Endodermal cell (in vitro differentiated cells): ENCODE results near the gene RARRES1. TPM values are rescaled to one million over a fixed set of nuclear protein-coding genes. Genes with fewer than 3 reads are reported as not detected.

Source experiments
- DNase-seq: peaks from one replicate; pipeline ENCODE4 v3.0.0-alpha.2; 2017
- H3K27ac ChIP-seq: 2 replicates; pipeline ENCODE4 v1.5.1; 2013; ENCODE audit warnings: mild to moderate bottlenecking, low read depth, low read length, moderate library complexity
- H3K27me3 ChIP-seq: 2 replicates; pipeline ENCODE4 v1.6.1; 2013; ENCODE audit warnings: mild to moderate bottlenecking, low read length, moderate library complexity; ENCODE audit not compliant: insufficient read depth, control insufficient read depth, poor library complexity, severe bottlenecking
- H3K36me3 ChIP-seq: 2 replicates; pipeline ENCODE4 v1.7.0; 2013; ENCODE audit warnings: mild to moderate bottlenecking, low read length, moderate library complexity; ENCODE audit not compliant: control insufficient read depth, insufficient read depth
- H3K4me1 ChIP-seq: one replicate; pipeline ENCODE4 v1.7.0; 2013; ENCODE audit warnings: low read length; ENCODE audit not compliant: control insufficient read depth, insufficient read depth
- H3K4me3 ChIP-seq: 2 replicates; pipeline ENCODE4 v1.5.1; 2013; ENCODE audit warnings: mild to moderate bottlenecking, low read length, moderate library complexity
- H3K9ac ChIP-seq: 2 replicates; pipeline ENCODE4 v1.6.1; 2013; ENCODE audit warnings: mild to moderate bottlenecking, low read length, moderate library complexity; ENCODE audit not compliant: poor library complexity, severe bottlenecking; ENCODE audit errors: extremely low read depth
- H3K9me3 ChIP-seq: 2 replicates; pipeline ENCODE4 v1.6.1; 2013; ENCODE audit warnings: mild to moderate bottlenecking, low read length, moderate library complexity; ENCODE audit not compliant: control insufficient read depth
- H3K27ac Mint-ChIP-seq: 2 replicates; pipeline ENCODE4 v1.8.0; 2020; ENCODE audit warnings: mixed read lengths
- H3K27me3 Mint-ChIP-seq: 2 replicates; pipeline ENCODE4 v1.8.0; 2021; ENCODE audit warnings: mild to moderate bottlenecking, mixed read lengths; ENCODE audit not compliant: insufficient read depth
- H3K36me3 Mint-ChIP-seq: 2 replicates; pipeline ENCODE4 v1.8.0; 2020; ENCODE audit warnings: low read depth, mixed read lengths
- H3K4me1 Mint-ChIP-seq: 2 replicates; pipeline ENCODE4 v1.8.0; 2020; ENCODE audit warnings: mixed read lengths
- H3K4me3 Mint-ChIP-seq: 2 replicates; pipeline ENCODE4 v1.8.0; 2020; ENCODE audit warnings: mild to moderate bottlenecking, moderate library complexity, mixed read lengths
- H3K9me3 Mint-ChIP-seq: 2 replicates; pipeline ENCODE4 v1.8.0; 2020; ENCODE audit warnings: mild to moderate bottlenecking, mixed read lengths
- CTCF ChIP-seq: fragments of 200-600 bp; sonication (generic); conservative IDR thresholded peaks from 2 replicates; pipeline ENCODE4 v1.5.0; 2021; ENCODE audit warnings: antibody characterized with exemption, mild to moderate bottlenecking
- WGBS, 2 experiments: methylation state at CpG; one replicate each; pipeline versions ENCODE4 v1.1.5 to v1.1.7; 2013; ENCODE audit warnings: missing lambda C conversion rate in 2 of 2, mixed read lengths in 1 of 2; ENCODE audit not compliant: insufficient coverage in 1 of 2, insufficient read length in 1 of 2; 5-methylcytosine and 5-hydroxymethylcytosine counted together
- total RNA-seq, 2 donors: library from RNA; stranded (reverse); fragmentation: NEBNext Ultra II Directional in 1 of 2; extraction: Animal tissue kit (Norgen Biotek cat#: 25700) in 1 of 2; gene quantifications; 2 replicates in 1 of 2; 3 replicates in 1 of 2; pipeline ENCODE4 v1.2.1, GENCODE V29; 2021

Gene RARRES1
- total RNA-seq, 2 donors from 2014 or later, result 0.58 to 0.95 TPM

GRCh38 chr3:158744567-158745288, 12.5 kb upstream of the RARRES1 start:
- no peak for DNase-seq
- no peaks in the 10 kb centered on the region for H3K4me1 Mint-ChIP-seq
- 85 to 89% methylated on average over 4 of the region's 4 CpGs for WGBS, 2 experiments
- H3K9me3 Mint-ChIP-seq, result no peaks in the 10 kb centered on the region
- no peak overlapping the region for H3K4me3 ChIP-seq
- no peaks in the 10 kb centered on the region for H3K36me3 ChIP-seq
- peaks cover 10% of the 10 kb centered on the region for H3K36me3 Mint-ChIP-seq
- H3K4me1 ChIP-seq, result no peaks in the 10 kb centered on the region
- no peaks in the 10 kb centered on the region for H3K27me3 ChIP-seq
- H3K27ac ChIP-seq, result no peak overlapping the region
- H3K27me3 Mint-ChIP-seq, result no peaks in the 10 kb centered on the region
- no peak overlapping the region for H3K4me3 Mint-ChIP-seq
- H3K9ac ChIP-seq, result no peak overlapping the region
- no peak for TF ChIP-seq CTCF
- no peaks in the 10 kb centered on the region for H3K9me3 ChIP-seq
- H3K27ac Mint-ChIP-seq, result no peak overlapping the region

- no peaks in the 10 kb centered on the region for H3K4me1 ChIP-seq
These were observed 11.7 kb upstream of the RARRES1 start for GRCh38 chr3:158743664-158744566.

More at GRCh38 chr3:158743664-158744566, 11.7 kb upstream of the RARRES1 start:
- no peak for DNase-seq
- no peaks in the 10 kb centered on the region for H3K27me3 ChIP-seq
- Mint-ChIP-seq H3K27ac (no peak overlapping the region), H3K9me3 (no peaks in the 10 kb centered on the region), H3K36me3 (peaks cover 10% of the 10 kb centered on the region), H3K4me1 (no peaks in the 10 kb centered on the region), H3K4me3 (no peak overlapping the region), H3K27me3 (no peaks in the 10 kb centered on the region)
- TF ChIP-seq CTCF, result no peak
- WGBS, 2 experiments, result 89 to 93% methylated on average over 3 to 5 of the region's 5 CpGs
- no peaks in the 10 kb centered on the region for H3K36me3 ChIP-seq
- H3K27ac ChIP-seq, result no peak overlapping the region
- H3K9me3 ChIP-seq, result no peaks in the 10 kb centered on the region
- no peak overlapping the region for H3K4me3 ChIP-seq
- H3K9ac ChIP-seq, result no peak overlapping the region
